Liver (tissue), 9 donors: Measurements from ENCODE around the gene LRTM1. TPM values are rescaled to one million over a fixed set of nuclear protein-coding genes. Genes with fewer than 3 reads are reported as not detected.

Experiments
- DNase-seq: peaks from one replicate; pipeline ENCODE4 v3.0.0-alpha.2; 2017; ENCODE audit warnings: low spot score
- H3K27ac ChIP-seq, 2 donors: one replicate each; pipeline ENCODE4 v1.7.0; 2013; ENCODE audit warnings: inconsistent platforms in 2 of 2, low read length in 2 of 2, control low read depth in 1 of 2, low read depth in 1 of 2, mild to moderate bottlenecking in 1 of 2
- H3K27me3 ChIP-seq, 4 donors: one replicate each; pipeline versions ENCODE4 v1.6.1 to v1.7.0; 2013; ENCODE audit warnings: low read length in 3 of 4, inconsistent platforms in 1 of 4, mild to moderate bottlenecking in 1 of 4, moderate library complexity in 1 of 4; ENCODE audit not compliant: control insufficient read depth in 4 of 4, insufficient read depth in 4 of 4
- H3K36me3 ChIP-seq, 4 donors: one replicate each; pipeline versions ENCODE4 v1.6.1 to v1.7.0; 2013; ENCODE audit warnings: low read length in 3 of 4, mild to moderate bottlenecking in 3 of 4, low read depth in 1 of 4, moderate library complexity in 1 of 4; ENCODE audit not compliant: control insufficient read depth in 4 of 4, insufficient read depth in 3 of 4
- H3K4me1 ChIP-seq, 4 donors: one replicate each; pipeline versions ENCODE4 v1.6.1 to v1.7.0; 2013; ENCODE audit warnings: low read length in 3 of 4, mild to moderate bottlenecking in 3 of 4, moderate library complexity in 1 of 4; ENCODE audit not compliant: control insufficient read depth in 4 of 4, insufficient read depth in 4 of 4
- H3K4me3 ChIP-seq, 3 donors: one replicate each; pipeline versions ENCODE4 v1.6.1 to v1.7.0; 2013; ENCODE audit warnings: low read length in 3 of 3, control low read depth in 1 of 3, low read depth in 1 of 3, mild to moderate bottlenecking in 1 of 3
- H3K9ac ChIP-seq, 2 donors: one replicate each; pipeline ENCODE4 v1.7.0; 2013; ENCODE audit warnings: low read length in 2 of 2, mild to moderate bottlenecking in 2 of 2, moderate library complexity in 2 of 2, control low read depth in 1 of 2, low read depth in 1 of 2
- H3K9me3 ChIP-seq, 4 donors: one replicate each; pipeline versions ENCODE4 v1.6.1 to v1.7.0; 2013; ENCODE audit warnings: low read length in 3 of 4; ENCODE audit not compliant: control insufficient read depth in 4 of 4
- ATF3 ChIP-seq: IDR thresholded peaks from 2 replicates; pipeline ENCODE4 v1.6.1; 2016; ENCODE audit warnings: antibody characterized with exemption
- CTCF ChIP-seq: fragments of 150-350 bp; IDR thresholded peaks from 2 replicates; pipeline ENCODE4 v1.5.1; 2017; ENCODE audit warnings: improper control_type of control experiment, low read depth, low read length; ENCODE audit not compliant: missing input control
- EGR1 ChIP-seq, 2 donors: IDR thresholded peaks; 2 replicates each; pipeline ENCODE4 v1.6.1; 2016 to 2018; ENCODE audit warnings: antibody characterized with exemption in 2 of 2, low read depth in 2 of 2
- GABPA ChIP-seq, 2 donors: IDR thresholded peaks in 1 of 2; conservative IDR thresholded peaks in 1 of 2; 2 replicates each; pipeline ENCODE4 v1.6.1; 2016; ENCODE audit warnings: antibody characterized with exemption in 2 of 2, mild to moderate bottlenecking in 1 of 2, moderate library complexity in 1 of 2
- HNF4A ChIP-seq, 2 donors: conservative IDR thresholded peaks; 2 replicates each; pipeline ENCODE4 v1.6.1; 2016; ENCODE audit warnings: antibody characterized with exemption in 2 of 2, mild to moderate bottlenecking in 2 of 2
- HNF4G ChIP-seq: IDR thresholded peaks from 2 replicates; pipeline ENCODE4 v1.6.1; 2016; ENCODE audit warnings: antibody characterized with exemption
- JUND ChIP-seq, 2 donors: IDR thresholded peaks; 2 replicates each; pipeline ENCODE4 v1.6.1; 2016; ENCODE audit warnings: antibody characterized with exemption in 2 of 2
- MAX ChIP-seq: IDR thresholded peaks from 2 replicates; pipeline ENCODE4 v1.6.1; 2016; ENCODE audit warnings: antibody characterized with exemption
- NR2F2 ChIP-seq: IDR thresholded peaks from 2 replicates; pipeline ENCODE4 v1.6.1; 2016; ENCODE audit warnings: antibody characterized with exemption
- RAD21 ChIP-seq, 2 donors: IDR thresholded peaks; 2 replicates each; pipeline ENCODE4 v1.6.1; 2016; ENCODE audit warnings: antibody characterized with exemption in 2 of 2, mild to moderate bottlenecking in 2 of 2
- REST ChIP-seq: IDR thresholded peaks from 2 replicates; pipeline ENCODE4 v1.6.1; 2016; ENCODE audit warnings: antibody characterized with exemption, mild to moderate bottlenecking
- RXRA ChIP-seq, 2 donors: IDR thresholded peaks; 2 replicates each; pipeline ENCODE4 v1.6.1; 2017 to 2018; ENCODE audit warnings: antibody characterized with exemption in 2 of 2, mild to moderate bottlenecking in 1 of 2
- SP1 ChIP-seq: IDR thresholded peaks from 2 replicates; pipeline ENCODE4 v1.6.1; 2018; ENCODE audit warnings: antibody characterized with exemption, mild to moderate bottlenecking
- TAF1 ChIP-seq: conservative IDR thresholded peaks from 2 replicates; pipeline ENCODE4 v1.6.1; 2016; ENCODE audit warnings: antibody characterized with exemption, mild to moderate bottlenecking
- YY1 ChIP-seq: IDR thresholded peaks from 2 replicates; pipeline ENCODE4 v1.6.1; 2016; ENCODE audit warnings: antibody characterized with exemption, mild to moderate bottlenecking
- ZBTB33 ChIP-seq: IDR thresholded peaks from 2 replicates; pipeline ENCODE4 v1.6.1; 2016; ENCODE audit warnings: antibody characterized with exemption
- WGBS: extraction: QIAGEN DNeasy Blood & Tissue Kit; methylation state at CpG from one replicate; pipeline ENCODE4 v1.1.7; 2013; 5-methylcytosine and 5-hydroxymethylcytosine counted together
- polyA plus RNA-seq, 2 donors: library from polyadenylated mRNA; stranded (reverse) in 1 of 2; unstranded in 1 of 2; fragments of 200-250 nt in 1 of 2; fragments of >200 nt in 1 of 2; fragmentation: Nextera tagmentation in 1 of 2; extraction: Ambion mirVana in 1 of 2; gene quantifications; one replicate each; pipeline versions ENCODE4 v1.2.1 to v1.2.3, GENCODE V29; 2013 to 2015
- total RNA-seq, 2 donors: library from RNA; depleted of rRNA; stranded (reverse); fragments of >200 nt; gene quantifications; one replicate each; pipeline ENCODE4 v1.2.3, GENCODE V29; 2014
- donor health status: healthy.
- donor health status: healthy.
- donor health status: healthy.
- donor health status: healthy.
- donor health status: healthy.

LRTM1 gene
- total and polyA plus RNA-seq, 4 donors = not detected

- Histone ChIP-seq H3K27me3 (peaks cover 0 to 4% (median 0%) of the 10 kb centered on the region in 4 donors), H3K36me3 (no peaks in the 10 kb centered on the region), H3K9ac (no peak overlapping the region), H3K9me3 (no peaks in the 10 kb centered on the region), H3K4me3 (no peak overlapping the region), H3K27ac (no peak overlapping the region), H3K4me1 (no peaks in the 10 kb centered on the region)
- no peak for DNase-seq
- WGBS = 76% methylated on average over 3 of the region's 3 CpGs
- no peak for TF ChIP-seq CTCF
- TF ChIP-seq ZBTB33 = no peak
- no peak for TF ChIP-seq YY1
- TF ChIP-seq JUND (IDR thresholded peaks at IDR 0.05) = no peak
- TF ChIP-seq RXRA (IDR thresholded peaks at IDR 0.05) = no peak
- TF ChIP-seq HNF4A (conservative IDR thresholded peaks at IDR 0.05) = no peak
- TF ChIP-seq EGR1 (IDR thresholded peaks at IDR 0.05; ENCODE audit: low read depth in 2 of 2) = no peak
- TF ChIP-seq HNF4G = no peak
- no peak for TF ChIP-seq SP1
- no peak for TF ChIP-seq RAD21 (IDR thresholded peaks at IDR 0.05)
- TF ChIP-seq TAF1 = no peak
- no peak for TF ChIP-seq REST
- TF ChIP-seq GABPA (IDR thresholded peaks at IDR 0.05 in 1 of 2, conservative IDR thresholded peaks at IDR 0.05 in 1 of 2) = no peak
- TF ChIP-seq NR2F2 = no peak
- no peak for TF ChIP-seq MAX
Observed at GRCh38 chr3:54955496-54955895, 27.6 kb upstream of the LRTM1 start.

- 86% methylated on average over 5 of the region's 5 CpGs for WGBS
- Histone ChIP-seq H3K36me3 (no peaks in the 10 kb centered on the region), H3K9me3 (no peaks in the 10 kb centered on the region), H3K27ac (no peak overlapping the region), H3K4me3 (no peak overlapping the region), H3K4me1 (no peaks in the 10 kb centered on the region), H3K9ac (no peak overlapping the region), H3K27me3 (peaks cover 0 to 4% (median 0%) of the 10 kb centered on the region in 4 donors)
- no peak for DNase-seq
- TF ChIP-seq MAX (no peak), HNF4G (no peak), CTCF (no peak), ATF3 (no peak), JUND (IDR thresholded peaks at IDR 0.05) (no peak), REST (no peak), HNF4A (conservative IDR thresholded peaks at IDR 0.05) (no peak)
Observed at GRCh38 chr3:54954521-54954920, 26.7 kb upstream of the LRTM1 start.
